Activated B cell treated with CpG ODN at 0.5 μM for 24 hours (primary cell): Measurements from ENCODE around the gene PPM1B. TPM values are rescaled to one million over a fixed set of nuclear protein-coding genes. Genes with fewer than 3 reads are reported as not detected.

Experiments used
- ATAC-seq: fragments of 200-7000 bp; cut with Tn5 transposase; one replicate; pipeline ENCODE4 v1.10.0; 2021; ENCODE audit warnings: low read depth, mild to moderate bottlenecking, moderate library complexity
- CTCF ChIA-PET: fragments of 350-600 bp; sonication (Branson Sonifier 250); formaldehyde crosslinking; loops from one replicate; lab custom pipeline; 2021; ENCODE audit warnings: antibody characterized with exemption; lab: Charles Lee
- POLR2A ChIA-PET: fragments of 350-600 bp; sonication (Branson Sonifier 250); formaldehyde crosslinking; loops from one replicate; lab custom pipeline; 2021; ENCODE audit warnings: antibody characterized with exemption; lab: Charles Lee
- DNase-seq: peaks from one replicate; pipeline ENCODE4 v3.0.0; 2022
- H3K27ac Mint-ChIP-seq: one replicate; pipeline ENCODE4 v1.8.0; 2020; ENCODE audit warnings: mixed read lengths
- H3K27me3 Mint-ChIP-seq: one replicate; pipeline ENCODE4 v1.8.0; 2021; ENCODE audit warnings: mixed read lengths
- H3K36me3 Mint-ChIP-seq: one replicate; pipeline ENCODE4 v1.8.0; 2021; ENCODE audit warnings: low read depth, mixed read lengths
- H3K4me1 Mint-ChIP-seq: one replicate; pipeline ENCODE4 v1.8.0; 2021; ENCODE audit warnings: mixed read lengths
- H3K4me3 Mint-ChIP-seq: one replicate; pipeline ENCODE4 v1.8.0; 2020; ENCODE audit warnings: mild to moderate bottlenecking, mixed read lengths
- H3K9me3 Mint-ChIP-seq: one replicate; pipeline ENCODE4 v1.8.0; 2020; ENCODE audit warnings: mixed read lengths
- intact Hi-C: fragments of 100-400 bp; cut with micrococcal nuclease; formaldehyde crosslinking; loops from one replicate; pipeline ENCODE4 v1.15.1; 2024
- total RNA-seq: library from RNA; stranded (reverse); gene quantifications from 2 replicates; pipeline ENCODE4 v1.2.3, GENCODE V29; 2022
- TF ChIP-seq, protein P1 (sequence below): fragments of 200-600 bp; IDR thresholded peaks from one replicate; pipeline ENCODE4 v1.8.0; 2022; ENCODE audit warnings: antibody characterized with exemption, mild to moderate bottlenecking

The PPM1B gene
- total RNA-seq, 1 donor from 2014 or later = 55.2 TPM

DNA sequence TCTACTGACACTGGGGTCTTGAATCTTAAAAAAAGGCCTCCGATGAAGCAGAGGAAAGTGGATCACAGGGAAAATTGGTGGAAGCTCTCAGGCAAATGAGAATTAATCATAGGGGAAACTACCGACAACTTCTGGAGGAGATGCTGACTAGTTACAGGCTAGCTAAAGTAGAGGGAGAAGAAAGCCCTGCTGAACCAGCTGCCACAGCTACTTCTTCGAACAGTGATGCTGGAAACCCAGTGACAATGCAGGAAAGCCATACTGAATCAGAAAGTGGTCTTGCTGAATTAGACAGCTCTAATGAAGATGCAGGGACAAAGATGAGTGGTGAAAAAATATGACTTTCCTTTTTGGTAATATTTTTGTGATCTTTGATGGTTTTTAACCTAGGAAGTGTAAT lies 61.7 kb downstream of the PPM1B start:
- DNase-seq (no peak), ATAC-seq (no peak)
- CTCF ChIA-PET = no interaction called here
- peak overlapping the region; percentile 56 for H3K27ac Mint-ChIP-seq
- peaks cover 11% of the 10 kb centered on the region for H3K4me1 Mint-ChIP-seq
- intact Hi-C loops = no loop called here
- H3K4me3 Mint-ChIP-seq = no peak overlapping the region
- TF ChIP-seq, protein P1, sequence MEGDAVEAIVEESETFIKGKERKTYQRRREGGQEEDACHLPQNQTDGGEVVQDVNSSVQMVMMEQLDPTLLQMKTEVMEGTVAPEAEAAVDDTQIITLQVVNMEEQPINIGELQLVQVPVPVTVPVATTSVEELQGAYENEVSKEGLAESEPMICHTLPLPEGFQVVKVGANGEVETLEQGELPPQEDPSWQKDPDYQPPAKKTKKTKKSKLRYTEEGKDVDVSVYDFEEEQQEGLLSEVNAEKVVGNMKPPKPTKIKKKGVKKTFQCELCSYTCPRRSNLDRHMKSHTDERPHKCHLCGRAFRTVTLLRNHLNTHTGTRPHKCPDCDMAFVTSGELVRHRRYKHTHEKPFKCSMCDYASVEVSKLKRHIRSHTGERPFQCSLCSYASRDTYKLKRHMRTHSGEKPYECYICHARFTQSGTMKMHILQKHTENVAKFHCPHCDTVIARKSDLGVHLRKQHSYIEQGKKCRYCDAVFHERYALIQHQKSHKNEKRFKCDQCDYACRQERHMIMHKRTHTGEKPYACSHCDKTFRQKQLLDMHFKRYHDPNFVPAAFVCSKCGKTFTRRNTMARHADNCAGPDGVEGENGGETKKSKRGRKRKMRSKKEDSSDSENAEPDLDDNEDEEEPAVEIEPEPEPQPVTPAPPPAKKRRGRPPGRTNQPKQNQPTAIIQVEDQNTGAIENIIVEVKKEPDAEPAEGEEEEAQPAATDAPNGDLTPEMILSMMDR = no peak
- no peaks in the 10 kb centered on the region for H3K27me3 Mint-ChIP-seq
- H3K36me3 Mint-ChIP-seq = peaks cover 33% of the 10 kb centered on the region
- POLR2A ChIA-PET = no interaction called here
- no peaks in the 10 kb centered on the region for H3K9me3 Mint-ChIP-seq

DNA sequence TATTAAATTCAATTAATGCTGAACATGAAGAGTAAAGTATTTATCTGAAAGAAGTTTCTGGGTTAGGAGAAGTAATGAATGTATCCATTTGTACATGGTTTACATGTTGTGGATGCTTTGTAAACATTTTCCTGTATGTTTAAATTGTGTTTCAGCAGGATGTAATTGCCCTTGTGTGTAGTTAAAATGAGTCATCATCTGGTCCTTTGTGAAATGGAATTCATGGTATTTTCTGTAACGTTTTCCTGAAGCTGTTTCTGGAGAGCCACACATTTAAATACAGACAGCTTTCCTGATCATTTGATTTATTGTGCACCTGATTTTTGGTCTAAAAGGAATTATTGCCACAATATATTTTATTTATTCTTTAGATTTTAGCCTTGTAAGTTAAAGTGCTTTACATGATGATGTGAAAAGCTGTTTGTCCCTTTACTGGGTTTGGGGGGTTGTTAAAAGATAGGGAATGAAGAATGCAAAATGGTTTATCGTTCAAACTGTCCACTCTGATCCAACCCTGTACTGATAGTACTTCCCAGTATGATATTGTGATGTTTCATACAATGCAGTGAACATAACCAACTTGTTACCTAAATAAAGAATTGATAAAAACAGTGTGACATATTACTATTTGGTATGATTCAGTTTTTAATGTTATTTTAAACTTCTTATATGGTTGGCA lies 64.9 kb downstream of the PPM1B start:
- ChIA-PET POLR2A (interaction anchor here (0.6 kb wide), 2 partner anchors 35 to 109 kb away, joined by 3 read pairs; no protein-coding TSS in a partner anchor), CTCF (no interaction called here)
- H3K27ac Mint-ChIP-seq = no peak overlapping the region
- no peak overlapping the region for H3K4me3 Mint-ChIP-seq
- H3K27me3 Mint-ChIP-seq = no peaks in the 10 kb centered on the region
- no peak for ATAC-seq
- H3K36me3 Mint-ChIP-seq = peaks cover 20% of the 10 kb centered on the region
- no peak for DNase-seq
- intact Hi-C loops = no loop called here
- no peaks in the 10 kb centered on the region for H3K9me3 Mint-ChIP-seq
- peaks cover 27% of the 10 kb centered on the region for H3K4me1 Mint-ChIP-seq
- TF ChIP-seq, protein P1 = no peak

DNA sequence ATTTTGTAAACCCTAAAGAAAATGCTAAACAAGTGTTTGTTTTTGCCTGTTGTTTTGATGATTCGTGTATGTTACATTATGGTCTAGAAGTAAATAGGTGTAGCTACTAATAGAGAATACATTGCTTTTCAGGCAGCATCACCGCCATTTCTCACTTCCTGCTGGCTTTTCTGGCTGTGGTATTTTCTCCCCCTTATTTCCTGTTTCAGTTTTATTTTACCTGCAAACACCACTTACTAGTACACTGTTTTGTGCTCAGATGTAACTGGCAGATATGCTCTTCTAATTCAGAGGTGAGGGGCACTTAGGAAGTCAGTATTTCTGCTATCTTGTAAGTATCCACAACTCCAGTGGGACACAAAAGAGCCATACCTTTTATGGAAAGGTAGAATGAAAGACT lies 68.5 kb downstream of the PPM1B start:
- H3K9me3 Mint-ChIP-seq = no peaks in the 10 kb centered on the region
- ChIA-PET POLR2A (interaction anchor here (0.6 kb wide), 2 partner anchors 42 to 69 kb away, joined by 3 to 4 read pairs; partner anchors contain the start of gene PPM1B), CTCF (no interaction called here)
- H3K27me3 Mint-ChIP-seq = no peaks in the 10 kb centered on the region
- peaks cover 5% of the 10 kb centered on the region for H3K36me3 Mint-ChIP-seq
- intact Hi-C loops = loop anchor here (2.0 to 5.0 kb wide), 3 partner anchors 68 to 240 kb away; partner anchors contain the start of genes CAMKMT, LRPPRC, PPM1B and PREPL
- H3K4me3 Mint-ChIP-seq = peak overlapping the region; percentile 11
- TF ChIP-seq, protein P1 = no peak
- peak; percentile 74 for ATAC-seq
- H3K4me1 Mint-ChIP-seq = peaks cover 35% of the 10 kb centered on the region
- peak overlapping the region; percentile 27 for H3K27ac Mint-ChIP-seq
- no peak for DNase-seq

DNA sequence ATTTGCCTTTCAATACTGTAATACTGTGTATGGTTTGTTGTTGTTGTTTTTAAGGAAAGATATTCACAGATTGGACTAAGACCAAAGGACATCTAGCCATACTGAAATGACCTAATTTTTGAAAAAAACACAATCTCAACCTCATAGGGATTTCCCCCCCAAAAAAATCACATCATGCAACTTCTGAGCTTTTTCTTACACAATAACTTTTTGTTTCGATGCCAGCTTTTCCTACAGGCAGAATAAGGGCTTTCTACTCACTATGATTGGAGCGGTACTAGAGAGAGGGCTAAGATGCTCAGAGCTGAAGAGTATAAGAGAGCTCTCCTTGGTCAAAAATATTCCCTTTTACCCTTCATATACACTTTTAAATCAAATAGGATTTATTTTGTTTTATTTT lies 74.2 kb downstream of the PPM1B start:
- POLR2A ChIA-PET = interaction anchor here (1.0 kb wide), 1 partner anchor 75 kb away, joined by 3 read pairs; the partner anchor contains the start of gene PPM1B
- Mint-ChIP-seq H3K4me1 (peaks cover 16% of the 10 kb centered on the region), H3K27ac (no peak overlapping the region), H3K36me3 (no peaks in the 10 kb centered on the region), H3K27me3 (no peaks in the 10 kb centered on the region), H3K4me3 (no peak overlapping the region), H3K9me3 (no peaks in the 10 kb centered on the region)
- TF ChIP-seq, protein P1 = no peak
- intact Hi-C loops = loop anchor here (5.0 kb wide), 1 partner anchor 234 kb away; no protein-coding TSS in a partner anchor
- DNase-seq = no peak
- CTCF ChIA-PET = interaction anchor here (1.0 to 2.3 kb wide), 5 partner anchors 8 to 713 kb away, joined by 3 to 15 read pairs (median 3); no protein-coding TSS in a partner anchor
- no peak for ATAC-seq
